Choroid plexus epithelial cell (primary cell): ENCODE measurements around the gene RUNX2.

Experiments
- DNase-seq: peaks from one replicate; pipeline ENCODE4 v3.0.0-alpha.2; 2010; ENCODE audit warnings: low read depth
- H3K4me3 ChIP-seq: 2 replicates; pipeline ENCODE4 v1.5.1; 2011; ENCODE audit warnings: low read depth, mild to moderate bottlenecking, control low read depth, low read length, moderate library complexity
- CTCF ChIP-seq: conservative IDR thresholded peaks from 2 replicates; pipeline ENCODE4 v1.5.1; 2011; ENCODE audit warnings: low read depth, mild to moderate bottlenecking, control low read depth, inconsistent platforms, low read length, moderate library complexity

RUNX2 gene

GRCh38 chr6:45653117-45653883 lies 325.2 kb downstream of the RUNX2 start:
- DNase-seq: no peak
- TF ChIP-seq CTCF: no peak
- no peak overlapping the region for H3K4me3 ChIP-seq

- DNase-seq: no peak
- TF ChIP-seq CTCF: no peak
- no peak overlapping the region for H3K4me3 ChIP-seq
These were observed 326.5 kb downstream of the RUNX2 start for GRCh38 chr6:45654673-45655072.

GRCh38 chr6:45655745-45656476 lies 327.8 kb downstream of the RUNX2 start:
- no peak overlapping the region for H3K4me3 ChIP-seq
- no peak for TF ChIP-seq CTCF
- DNase-seq: peak; percentile 99

- peak; percentile 54 for DNase-seq
- H3K4me3 ChIP-seq: no peak overlapping the region
- TF ChIP-seq CTCF: no peak
These were observed 329.1 kb downstream of the RUNX2 start for GRCh38 chr6:45657226-45657625.

- no peak for DNase-seq
- H3K4me3 ChIP-seq: no peak overlapping the region
- TF ChIP-seq CTCF: no peak
These were observed 330.3 kb downstream of the RUNX2 start for GRCh38 chr6:45658400-45658799.

GRCh38 chr6:45658958-45659357 lies 330.8 kb downstream of the RUNX2 start:
- DNase-seq: no peak
- TF ChIP-seq CTCF: no peak
- no peak overlapping the region for H3K4me3 ChIP-seq
